Measurements from ENCODE around the gene PRKN.

The PRKN gene

GRCh38 chr6:161635975-161636374, 1091.6 kb downstream of the PRKN start:
- DNase-seq (ENCODE audit: low read depth in 3 of 3, low spot score in 1 of 3): no peak

GRCh38 chr6:161634916-161635315, 1092.7 kb downstream of the PRKN start:
- no peak for DNase-seq (ENCODE audit: low read depth in 3 of 3, low spot score in 1 of 3)

- DNase-seq (ENCODE audit: low read depth in 3 of 3, low spot score in 1 of 3): no peak
These were observed 1095.8 kb downstream of the PRKN start for GRCh38 chr6:161631676-161632194.

GRCh38 chr6:161630674-161631073, 1096.9 kb downstream of the PRKN start:
- no peak for DNase-seq (ENCODE audit: low read depth in 3 of 3, low spot score in 1 of 3)

GRCh38 chr6:161626132-161626676, 1101.4 kb downstream of the PRKN start:
- DNase-seq (ENCODE audit: low read depth in 3 of 3, low spot score in 1 of 3): no peak

GRCh38 chr6:161624111-161624510, 1103.5 kb downstream of the PRKN start:
- no peak for DNase-seq (ENCODE audit: low read depth in 3 of 3, low spot score in 1 of 3)

- DNase-seq (ENCODE audit: low read depth in 3 of 3, low spot score in 1 of 3): no peak
These were observed 1104.8 kb downstream of the PRKN start for GRCh38 chr6:161622779-161623178.

GRCh38 chr6:161618831-161619454, 1108.6 kb downstream of the PRKN start:
- no peak for DNase-seq (ENCODE audit: low read depth in 3 of 3, low spot score in 1 of 3)

- DNase-seq (ENCODE audit: low read depth in 3 of 3, low spot score in 1 of 3): no peak
These were observed 1113.9 kb downstream of the PRKN start for GRCh38 chr6:161613711-161614110.

GRCh38 chr6:161608771-161609170, 1118.8 kb downstream of the PRKN start:
- DNase-seq (ENCODE audit: low read depth in 3 of 3, low spot score in 1 of 3): no peak

- DNase-seq (ENCODE audit: low read depth in 3 of 3, low spot score in 1 of 3): no peak
These were observed 1119.8 kb downstream of the PRKN start for GRCh38 chr6:161607696-161608297.

GRCh38 chr6:161602359-161602758, 1125.2 kb downstream of the PRKN start:
- DNase-seq (ENCODE audit: low read depth in 3 of 3, low spot score in 1 of 3): no peak

- no peak for DNase-seq (ENCODE audit: low read depth in 3 of 3, low spot score in 1 of 3)
These were observed 1128.7 kb downstream of the PRKN start for GRCh38 chr6:161598896-161599295.

GRCh38 chr6:161596807-161597520, 1130.6 kb downstream of the PRKN start:
- DNase-seq (ENCODE audit: low read depth in 3 of 3, low spot score in 1 of 3): no peak

- no peak for DNase-seq (ENCODE audit: low read depth in 3 of 3, low spot score in 1 of 3)
These were observed 1133.2 kb downstream of the PRKN start for GRCh38 chr6:161594412-161594811.

GRCh38 chr6:161590961-161591627, 1136.5 kb downstream of the PRKN start:
- no peak for DNase-seq (ENCODE audit: low read depth in 3 of 3, low spot score in 1 of 3)

GRCh38 chr6:161586887-161587286, 1140.7 kb downstream of the PRKN start:
- DNase-seq (ENCODE audit: low read depth in 3 of 3, low spot score in 1 of 3): no peak

GRCh38 chr6:161584621-161585340, 1142.8 kb downstream of the PRKN start:
- DNase-seq (ENCODE audit: low read depth in 3 of 3, low spot score in 1 of 3): no peak

GRCh38 chr6:161584051-161584450, 1143.5 kb downstream of the PRKN start:
- no peak for DNase-seq (ENCODE audit: low read depth in 3 of 3, low spot score in 1 of 3)

- no peak for DNase-seq (ENCODE audit: low read depth in 3 of 3, low spot score in 1 of 3)
These were observed 1144.0 kb downstream of the PRKN start for GRCh38 chr6:161583584-161583983.

GRCh38 chr6:161578478-161578877, 1149.1 kb downstream of the PRKN start:
- DNase-seq (ENCODE audit: low read depth in 3 of 3, low spot score in 1 of 3): no peak

All from stimulated activated CD4-positive, alpha-beta T cell treated with anti-CD3 and anti-CD28 coated beads, TNF-alpha, amount 100 ng/mL, for 1 hour (primary cell).